ENCODE data around the gene ANO2.

ANO2 gene

DNA sequence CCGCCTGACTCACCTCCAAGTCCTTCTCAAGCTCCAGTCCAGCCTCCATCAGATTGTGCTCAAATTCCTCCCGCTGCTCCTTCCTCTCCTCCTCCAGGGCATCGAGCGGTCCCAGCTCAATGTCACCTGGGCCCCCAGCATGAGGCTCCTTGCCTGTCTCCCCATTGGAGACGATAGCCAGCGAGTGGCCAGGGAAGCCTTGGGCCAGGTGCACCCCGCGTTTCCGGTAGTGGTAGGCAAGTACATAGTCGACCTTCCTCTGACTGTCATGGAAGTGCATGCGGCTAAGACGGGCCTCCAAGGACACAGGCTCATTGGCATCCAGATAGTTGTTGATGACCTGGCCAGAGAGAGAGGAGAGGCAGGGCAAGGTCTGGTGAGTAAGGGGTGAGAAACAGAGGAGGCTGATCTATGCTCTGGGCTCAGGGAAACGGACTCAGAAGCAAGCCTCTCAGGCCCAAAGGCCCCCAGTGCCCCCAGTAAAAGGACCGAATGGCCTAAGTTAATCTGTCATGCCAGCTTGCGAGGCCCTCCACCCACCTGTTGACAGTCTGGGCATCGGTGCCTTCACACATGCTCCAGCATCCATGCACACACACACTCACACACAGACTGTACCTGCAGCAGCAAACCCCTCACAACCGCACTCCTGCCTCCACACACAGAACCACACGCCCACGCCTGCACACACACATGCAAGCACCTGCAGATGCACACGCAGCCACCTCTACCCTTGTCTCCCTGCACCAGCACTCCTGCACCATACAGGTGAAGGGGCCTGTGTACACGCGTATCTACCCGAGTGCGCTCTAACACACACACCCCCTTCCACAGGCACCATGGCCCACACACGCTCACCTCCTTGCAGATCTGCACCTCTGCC lies 23.8 kb downstream of the ANO2 start:
- TF ChIP-seq POLR2AphosphoS5 (IDR thresholded peaks at IDR 0.05; ENCODE audit: low read depth, low read length) (no peak), TAF1 (IDR thresholded peaks at IDR 0.05; ENCODE audit: borderline replicate concordance, insufficient read depth, low read length) (no peak), FOXP2 (optimal IDR thresholded peaks at IDR 0.05; ENCODE audit: borderline replicate concordance, extremely low read depth, extremely low read length, insufficient read depth) (no peak), SIN3A (IDR thresholded peaks at IDR 0.05; ENCODE audit: borderline replicate concordance, insufficient read depth, low read length) (no peak)
- TF ChIP-seq, protein P1, sequence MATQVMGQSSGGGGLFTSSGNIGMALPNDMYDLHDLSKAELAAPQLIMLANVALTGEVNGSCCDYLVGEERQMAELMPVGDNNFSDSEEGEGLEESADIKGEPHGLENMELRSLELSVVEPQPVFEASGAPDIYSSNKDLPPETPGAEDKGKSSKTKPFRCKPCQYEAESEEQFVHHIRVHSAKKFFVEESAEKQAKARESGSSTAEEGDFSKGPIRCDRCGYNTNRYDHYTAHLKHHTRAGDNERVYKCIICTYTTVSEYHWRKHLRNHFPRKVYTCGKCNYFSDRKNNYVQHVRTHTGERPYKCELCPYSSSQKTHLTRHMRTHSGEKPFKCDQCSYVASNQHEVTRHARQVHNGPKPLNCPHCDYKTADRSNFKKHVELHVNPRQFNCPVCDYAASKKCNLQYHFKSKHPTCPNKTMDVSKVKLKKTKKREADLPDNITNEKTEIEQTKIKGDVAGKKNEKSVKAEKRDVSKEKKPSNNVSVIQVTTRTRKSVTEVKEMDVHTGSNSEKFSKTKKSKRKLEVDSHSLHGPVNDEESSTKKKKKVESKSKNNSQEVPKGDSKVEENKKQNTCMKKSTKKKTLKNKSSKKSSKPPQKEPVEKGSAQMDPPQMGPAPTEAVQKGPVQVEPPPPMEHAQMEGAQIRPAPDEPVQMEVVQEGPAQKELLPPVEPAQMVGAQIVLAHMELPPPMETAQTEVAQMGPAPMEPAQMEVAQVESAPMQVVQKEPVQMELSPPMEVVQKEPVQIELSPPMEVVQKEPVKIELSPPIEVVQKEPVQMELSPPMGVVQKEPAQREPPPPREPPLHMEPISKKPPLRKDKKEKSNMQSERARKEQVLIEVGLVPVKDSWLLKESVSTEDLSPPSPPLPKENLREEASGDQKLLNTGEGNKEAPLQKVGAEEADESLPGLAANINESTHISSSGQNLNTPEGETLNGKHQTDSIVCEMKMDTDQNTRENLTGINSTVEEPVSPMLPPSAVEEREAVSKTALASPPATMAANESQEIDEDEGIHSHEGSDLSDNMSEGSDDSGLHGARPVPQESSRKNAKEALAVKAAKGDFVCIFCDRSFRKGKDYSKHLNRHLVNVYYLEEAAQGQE (IDR thresholded peaks at IDR 0.05; ENCODE audit: insufficient read depth in 1 of 2, low read depth in 2 of 2, low read length in 2 of 2) = no peak

DNA sequence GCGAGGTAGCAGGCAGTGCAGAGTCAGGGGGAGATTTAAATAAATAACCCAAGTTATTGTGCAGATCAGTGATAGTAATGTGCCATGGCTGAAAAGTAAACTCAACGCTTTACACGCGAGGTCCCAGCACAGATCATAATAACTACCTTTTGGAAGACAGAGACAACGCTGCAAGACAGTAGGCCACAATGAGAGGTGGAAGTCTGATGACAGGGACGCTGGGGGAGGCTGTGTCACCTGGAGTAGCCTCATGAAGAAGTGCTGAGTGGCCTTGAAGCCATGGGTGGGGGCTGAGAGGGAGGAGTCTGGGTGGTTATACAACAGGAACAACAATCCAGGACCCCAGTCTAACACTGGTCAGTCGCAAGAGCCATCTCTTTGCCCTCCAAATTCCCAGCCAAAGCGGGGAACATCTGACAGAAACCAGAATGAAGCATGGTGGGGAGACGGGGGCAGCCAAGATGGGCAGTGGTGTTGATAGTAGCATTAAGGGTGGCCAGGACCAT lies 28.2 kb downstream of the ANO2 start:
- TF ChIP-seq, protein P1 (IDR thresholded peaks at IDR 0.05; ENCODE audit: insufficient read depth in 1 of 2, low read depth in 2 of 2, low read length in 2 of 2) = no peak
- TF ChIP-seq FOXP2 (optimal IDR thresholded peaks at IDR 0.05; ENCODE audit: borderline replicate concordance, extremely low read depth, extremely low read length, insufficient read depth) (no peak), POLR2AphosphoS5 (IDR thresholded peaks at IDR 0.05; ENCODE audit: low read depth, low read length) (no peak), TAF1 (IDR thresholded peaks at IDR 0.05; ENCODE audit: borderline replicate concordance, insufficient read depth, low read length) (no peak), SIN3A (IDR thresholded peaks at IDR 0.05; ENCODE audit: borderline replicate concordance, insufficient read depth, low read length) (no peak)

DNA sequence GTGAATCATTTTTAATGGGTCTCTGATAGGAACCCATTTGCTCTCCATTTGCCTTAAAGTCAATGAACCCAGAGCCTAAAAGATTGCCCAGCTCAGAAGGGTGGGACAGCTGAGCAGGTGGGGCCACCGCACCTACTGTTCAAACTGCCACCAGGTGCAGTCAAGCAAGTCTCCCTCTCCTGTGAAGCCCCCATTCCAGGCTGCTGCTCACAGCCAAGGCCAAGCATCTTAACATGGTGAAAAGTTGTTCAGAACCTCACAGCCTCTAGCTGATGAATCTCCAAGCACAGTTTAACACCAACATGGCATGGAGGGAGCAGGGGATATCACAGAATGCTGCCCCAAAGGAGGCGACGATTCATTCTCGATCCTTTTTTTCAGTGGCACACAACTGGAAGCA lies 29.5 kb downstream of the ANO2 start:
- TF ChIP-seq, protein P1 (IDR thresholded peaks at IDR 0.05; ENCODE audit: insufficient read depth in 1 of 2, low read depth in 2 of 2, low read length in 2 of 2) = no peak
- no peak for TF ChIP-seq SIN3A (IDR thresholded peaks at IDR 0.05; ENCODE audit: borderline replicate concordance, insufficient read depth, low read length)
- no peak for TF ChIP-seq POLR2AphosphoS5 (IDR thresholded peaks at IDR 0.05; ENCODE audit: low read depth, low read length)
- TF ChIP-seq FOXP2 (optimal IDR thresholded peaks at IDR 0.05; ENCODE audit: borderline replicate concordance, extremely low read depth, extremely low read length, insufficient read depth) = no peak
- TF ChIP-seq TAF1 (IDR thresholded peaks at IDR 0.05; ENCODE audit: borderline replicate concordance, insufficient read depth, low read length) = no peak

DNA sequence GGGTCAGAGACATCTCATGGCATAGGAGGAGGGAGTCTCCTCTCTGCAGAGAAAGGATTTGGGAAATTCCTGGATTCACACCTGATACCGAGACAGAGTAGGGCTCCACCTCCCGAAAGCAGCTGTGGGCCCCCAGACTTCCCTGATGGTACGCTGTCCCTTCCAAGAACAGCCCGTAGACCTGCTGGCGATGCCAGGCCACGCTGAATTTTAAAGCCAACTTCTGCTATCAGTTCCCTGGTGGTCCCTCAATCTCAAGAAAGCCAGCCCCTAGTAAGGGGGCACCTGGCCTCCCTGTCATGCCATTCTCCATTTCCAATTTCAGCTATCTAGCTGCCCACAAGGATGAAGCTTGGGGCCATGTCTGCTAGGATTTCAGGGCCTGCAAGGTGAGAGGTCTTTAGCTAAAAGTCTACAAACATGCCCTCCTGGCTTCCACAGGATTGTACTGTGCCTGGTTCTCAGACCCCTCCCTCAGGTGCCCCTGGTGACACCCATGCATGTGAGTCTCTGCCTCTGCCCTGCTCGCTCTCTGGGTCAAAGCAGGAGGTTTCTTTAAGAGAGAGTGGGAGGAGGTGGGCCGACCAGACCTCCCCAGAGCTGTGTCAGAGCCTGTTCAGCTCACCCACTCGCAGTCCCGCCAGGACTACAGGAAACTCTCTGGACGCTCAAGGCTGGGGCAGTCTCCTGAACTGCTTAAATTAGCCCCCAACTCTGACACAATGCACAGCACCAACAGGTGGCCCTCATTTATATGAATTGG lies 30.5 kb downstream of the ANO2 start:
- TF ChIP-seq FOXP2 (optimal IDR thresholded peaks at IDR 0.05; ENCODE audit: borderline replicate concordance, extremely low read depth, extremely low read length, insufficient read depth) (no peak), POLR2AphosphoS5 (IDR thresholded peaks at IDR 0.05; ENCODE audit: low read depth, low read length) (no peak), TAF1 (IDR thresholded peaks at IDR 0.05; ENCODE audit: borderline replicate concordance, insufficient read depth, low read length) (no peak), SIN3A (IDR thresholded peaks at IDR 0.05; ENCODE audit: borderline replicate concordance, insufficient read depth, low read length) (no peak)
- TF ChIP-seq, protein P1 (IDR thresholded peaks at IDR 0.05; ENCODE audit: insufficient read depth in 1 of 2, low read depth in 2 of 2, low read length in 2 of 2) = no peak
